ENCODE results near the gene TGM2. TPM values are rescaled to one million over a fixed set of nuclear protein-coding genes. Genes with fewer than 3 reads are reported as not detected.

The TGM2 gene
- total RNA-seq, 2 donors from 2014 or later: 0.23 to 0.38 TPM

DNA sequence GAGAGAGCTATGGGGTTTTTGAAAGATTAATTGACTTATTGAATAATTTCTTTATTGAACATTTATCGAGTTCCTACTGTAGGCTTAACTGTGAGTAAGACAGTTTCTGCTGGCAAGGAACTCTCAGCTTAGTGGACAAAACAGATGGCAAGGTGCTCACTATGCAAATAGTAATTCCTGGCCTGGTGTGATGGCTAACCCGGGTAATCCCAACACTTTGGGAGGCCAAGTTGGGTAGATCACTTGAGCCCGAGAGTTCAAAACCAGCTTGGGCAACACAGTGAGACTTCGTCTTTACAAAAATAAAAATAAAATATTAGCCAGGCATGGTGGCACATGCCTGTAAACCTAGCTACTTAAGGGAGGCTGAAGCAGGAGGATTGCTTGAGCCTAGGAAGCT, 13.5 kb upstream of the TGM2 start:
- DNase-seq (no peak), ATAC-seq (replicated peaks in 1 of 2) (no peak)
- Mint-ChIP-seq H3K4me1 (ENCODE audit: low read depth) (no peaks in the 10 kb centered on the region), H3K27ac (no peak overlapping the region), H3K36me3 (ENCODE audit: insufficient read depth in 2 of 2) (no peaks in the 10 kb centered on the region), H3K27me3 (ENCODE audit: low read depth) (peaks cover 28% of the 10 kb centered on the region), H3K9me3 (no peaks in the 10 kb centered on the region), H3K4me3 (no peak overlapping the region)

DNA sequence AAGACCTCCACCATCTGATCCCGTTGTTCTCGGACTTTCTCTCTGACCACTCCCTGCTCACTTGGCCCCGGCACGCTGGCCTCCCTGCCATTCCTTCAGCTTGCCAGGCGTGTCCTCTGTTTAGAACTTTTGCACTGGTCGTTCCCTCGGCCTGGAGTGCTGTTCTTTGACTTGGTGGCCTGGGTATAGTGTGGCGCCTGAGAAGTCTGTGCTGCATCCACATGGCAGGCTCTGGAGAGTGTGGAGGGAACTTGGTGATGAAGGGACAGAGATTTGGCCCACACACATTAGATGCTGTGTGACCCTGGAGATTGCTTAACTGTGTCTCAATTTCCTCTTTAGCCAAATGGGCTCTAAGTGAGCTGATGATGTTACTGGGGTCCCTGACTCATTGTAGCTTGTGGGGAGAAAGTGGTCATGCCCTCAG, 13.0 kb upstream of the TGM2 start:
- no peak for DNase-seq
- H3K36me3 Mint-ChIP-seq (ENCODE audit: insufficient read depth in 2 of 2): no peaks in the 10 kb centered on the region
- no peak for ATAC-seq (replicated peaks in 1 of 2)
- no peak overlapping the region for H3K4me3 Mint-ChIP-seq
- H3K4me1 Mint-ChIP-seq (ENCODE audit: low read depth): no peaks in the 10 kb centered on the region
- H3K27me3 Mint-ChIP-seq (ENCODE audit: low read depth): peaks cover 23% of the 10 kb centered on the region
- H3K27ac Mint-ChIP-seq: no peak overlapping the region
- H3K9me3 Mint-ChIP-seq: no peaks in the 10 kb centered on the region

DNA sequence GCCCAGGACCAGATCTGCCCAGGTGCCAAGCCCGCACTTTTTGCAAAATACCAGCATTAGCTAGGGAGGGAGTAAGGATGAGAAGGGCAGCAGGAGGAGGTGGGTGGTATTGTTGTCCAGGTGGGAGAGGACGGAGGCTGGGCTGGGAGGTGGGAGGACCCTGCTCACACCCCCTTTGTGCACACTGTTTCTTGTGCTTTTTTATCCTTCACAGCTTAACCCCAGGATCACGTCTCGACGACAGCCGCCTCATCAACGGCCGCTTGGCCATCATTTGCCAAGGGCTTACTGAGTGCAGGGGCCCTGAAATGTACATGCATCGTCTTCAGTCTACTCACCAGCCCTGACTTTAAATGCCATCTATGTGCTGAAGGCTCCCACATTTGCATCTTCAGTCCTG, 12.1 kb upstream of the TGM2 start:
- no peak overlapping the region for H3K27ac Mint-ChIP-seq
- no peak overlapping the region for H3K4me3 Mint-ChIP-seq

DNA sequence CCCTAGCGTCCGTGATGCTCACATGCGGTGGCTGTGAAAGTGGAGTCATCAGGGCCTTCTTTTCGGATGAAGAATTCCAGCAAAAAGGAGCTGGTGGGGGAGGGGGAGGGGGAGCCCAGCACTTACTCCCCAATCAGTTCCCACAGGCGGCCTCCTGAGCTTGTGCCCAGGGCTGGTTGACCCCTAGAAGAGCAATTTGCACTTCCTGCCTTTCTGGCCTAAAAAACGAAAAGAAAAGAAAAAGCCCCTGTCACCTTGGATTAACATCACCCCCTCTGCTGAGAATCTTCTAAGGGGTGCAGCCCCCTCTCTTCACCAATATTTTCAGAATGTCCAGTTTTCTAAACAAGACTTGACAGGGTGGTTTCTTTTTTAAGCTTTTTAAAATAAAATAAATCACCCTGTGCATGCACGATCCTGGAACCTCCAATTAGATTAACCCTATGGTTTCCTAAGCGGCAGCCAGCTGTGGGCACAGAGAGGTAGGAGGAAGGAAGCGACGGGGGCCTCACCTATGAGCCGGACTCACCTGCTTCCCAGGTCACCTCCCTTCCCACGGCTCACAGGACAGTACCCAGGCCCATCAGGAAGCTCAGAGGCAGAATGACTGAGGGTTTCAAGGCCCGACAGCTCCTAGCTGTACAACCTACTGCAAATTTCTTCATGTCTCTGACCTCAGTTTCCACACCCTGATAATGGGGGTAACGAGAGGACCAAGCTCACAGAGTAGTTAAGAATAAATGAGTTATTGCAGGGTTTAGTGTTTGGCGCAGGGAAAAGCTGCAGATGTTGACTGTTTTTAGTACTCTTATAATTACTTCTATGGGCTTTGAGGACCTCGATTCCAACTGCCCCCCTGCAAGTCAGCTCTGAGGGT, 10.5 kb upstream of the TGM2 start:
- Mint-ChIP-seq H3K4me1 (ENCODE audit: low read depth) (no peaks in the 10 kb centered on the region), H3K27me3 (ENCODE audit: low read depth) (peaks cover 37% of the 10 kb centered on the region), H3K36me3 (ENCODE audit: insufficient read depth in 2 of 2) (no peaks in the 10 kb centered on the region), H3K27ac (no peak overlapping the region), H3K9me3 (no peaks in the 10 kb centered on the region), H3K4me3 (no peak overlapping the region)
- DNase-seq: no peak
- ATAC-seq (replicated peaks in 1 of 2): no peak

More for the DNA sequence above, 12.1 kb upstream of the TGM2 start:
- no peaks in the 10 kb centered on the region for H3K36me3 Mint-ChIP-seq (ENCODE audit: insufficient read depth in 2 of 2)
- H3K4me1 Mint-ChIP-seq (ENCODE audit: low read depth): no peaks in the 10 kb centered on the region
- H3K9me3 Mint-ChIP-seq: no peaks in the 10 kb centered on the region
- DNase-seq (no peak), ATAC-seq (replicated peaks in 1 of 2) (no peak)
- H3K27me3 Mint-ChIP-seq (ENCODE audit: low read depth): peaks cover 26% of the 10 kb centered on the region

DNA sequence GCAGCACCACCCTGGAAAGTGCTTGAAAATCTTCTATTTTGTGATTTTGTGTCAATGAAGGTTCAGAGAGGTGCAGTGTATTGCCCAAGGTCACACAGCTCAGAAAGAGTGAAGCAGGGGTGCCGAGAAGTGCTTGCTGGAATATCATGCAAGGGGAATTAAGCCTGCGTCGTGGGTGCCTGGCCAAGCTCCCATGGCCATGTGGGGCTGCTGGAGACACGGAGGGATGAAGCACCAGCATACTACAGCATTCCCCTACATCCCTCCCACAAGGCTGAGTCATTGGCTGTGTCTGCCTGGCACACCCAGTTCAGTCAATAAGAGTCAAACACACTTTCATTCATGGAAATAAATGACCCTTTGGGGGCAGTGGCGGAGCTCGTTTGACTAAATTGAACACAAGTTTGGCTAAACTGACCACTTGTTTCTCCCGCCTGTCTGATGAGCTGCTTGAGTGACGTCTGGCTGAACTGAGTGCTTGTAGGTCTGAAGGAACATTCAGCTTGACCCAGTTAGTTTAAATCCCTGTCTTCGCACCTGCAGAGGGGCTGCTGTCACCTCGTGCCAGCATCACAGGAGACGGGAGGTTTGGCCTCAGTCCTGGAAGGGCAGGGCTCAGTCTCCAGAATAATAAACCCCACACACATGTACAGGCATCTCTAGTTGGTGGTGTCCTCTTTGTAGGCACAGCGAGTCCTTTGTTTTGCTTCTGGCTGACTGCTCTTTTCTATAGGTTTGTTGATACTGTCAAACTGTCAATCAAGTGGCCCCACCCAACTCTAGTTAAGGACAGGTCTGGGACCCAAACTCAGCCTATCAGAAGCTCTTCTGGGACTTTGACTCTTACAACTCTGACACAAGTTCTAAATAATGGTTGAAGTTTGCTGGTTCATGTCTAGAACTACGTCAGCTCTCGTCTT, 8.4 kb upstream of the TGM2 start:
- Mint-ChIP-seq H3K36me3 (ENCODE audit: insufficient read depth in 2 of 2) (no peaks in the 10 kb centered on the region), H3K4me3 (no peak overlapping the region), H3K4me1 (ENCODE audit: low read depth) (peaks cover 6% of the 10 kb centered on the region), H3K27me3 (ENCODE audit: low read depth) (peaks cover 31% of the 10 kb centered on the region), H3K27ac (no peak overlapping the region), H3K9me3 (no peaks in the 10 kb centered on the region)
- no peak for DNase-seq
- no peak for ATAC-seq (replicated peaks in 1 of 2)

GRCh38 chr20:38172408-38172807, 7.3 kb upstream of the TGM2 start:
- Mint-ChIP-seq H3K27ac (no peak overlapping the region), H3K9me3 (no peaks in the 10 kb centered on the region)

DNA sequence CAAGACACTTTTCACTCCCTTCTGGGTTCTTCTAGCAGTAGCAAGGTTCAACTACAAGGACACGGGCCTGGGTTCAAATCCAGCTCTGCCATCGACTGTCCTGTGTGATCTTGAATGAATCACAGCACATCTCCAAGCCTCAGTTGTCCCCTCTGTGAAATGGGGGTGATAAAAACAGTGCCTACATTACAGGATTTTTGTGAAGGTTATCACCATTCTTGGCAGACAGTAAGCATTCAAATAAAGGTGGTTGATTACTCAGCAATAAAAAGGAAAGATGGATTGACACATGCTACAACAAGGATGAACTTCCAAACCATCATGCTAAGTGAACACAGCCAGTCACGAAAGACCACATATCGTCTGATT, 6.6 kb upstream of the TGM2 start:
- DNase-seq (no peak), ATAC-seq (replicated peaks in 1 of 2) (no peak)
- H3K4me3 Mint-ChIP-seq: no peak overlapping the region
- H3K27me3 Mint-ChIP-seq (ENCODE audit: low read depth): peaks cover 16% of the 10 kb centered on the region
- no peaks in the 10 kb centered on the region for H3K9me3 Mint-ChIP-seq
- H3K36me3 Mint-ChIP-seq (ENCODE audit: insufficient read depth in 2 of 2): no peaks in the 10 kb centered on the region
- no peak overlapping the region for H3K27ac Mint-ChIP-seq
- H3K4me1 Mint-ChIP-seq (ENCODE audit: low read depth): peaks cover 7% of the 10 kb centered on the region

More at GRCh38 chr20:38172408-38172807, 7.3 kb upstream of the TGM2 start:
- no peaks in the 10 kb centered on the region for H3K36me3 Mint-ChIP-seq (ENCODE audit: insufficient read depth in 2 of 2)
- DNase-seq: no peak
- no peak overlapping the region for H3K4me3 Mint-ChIP-seq
- H3K27me3 Mint-ChIP-seq (ENCODE audit: low read depth): peaks cover 22% of the 10 kb centered on the region
- ATAC-seq (replicated peaks in 1 of 2): no peak
- peaks cover 7% of the 10 kb centered on the region for H3K4me1 Mint-ChIP-seq (ENCODE audit: low read depth)

DNA sequence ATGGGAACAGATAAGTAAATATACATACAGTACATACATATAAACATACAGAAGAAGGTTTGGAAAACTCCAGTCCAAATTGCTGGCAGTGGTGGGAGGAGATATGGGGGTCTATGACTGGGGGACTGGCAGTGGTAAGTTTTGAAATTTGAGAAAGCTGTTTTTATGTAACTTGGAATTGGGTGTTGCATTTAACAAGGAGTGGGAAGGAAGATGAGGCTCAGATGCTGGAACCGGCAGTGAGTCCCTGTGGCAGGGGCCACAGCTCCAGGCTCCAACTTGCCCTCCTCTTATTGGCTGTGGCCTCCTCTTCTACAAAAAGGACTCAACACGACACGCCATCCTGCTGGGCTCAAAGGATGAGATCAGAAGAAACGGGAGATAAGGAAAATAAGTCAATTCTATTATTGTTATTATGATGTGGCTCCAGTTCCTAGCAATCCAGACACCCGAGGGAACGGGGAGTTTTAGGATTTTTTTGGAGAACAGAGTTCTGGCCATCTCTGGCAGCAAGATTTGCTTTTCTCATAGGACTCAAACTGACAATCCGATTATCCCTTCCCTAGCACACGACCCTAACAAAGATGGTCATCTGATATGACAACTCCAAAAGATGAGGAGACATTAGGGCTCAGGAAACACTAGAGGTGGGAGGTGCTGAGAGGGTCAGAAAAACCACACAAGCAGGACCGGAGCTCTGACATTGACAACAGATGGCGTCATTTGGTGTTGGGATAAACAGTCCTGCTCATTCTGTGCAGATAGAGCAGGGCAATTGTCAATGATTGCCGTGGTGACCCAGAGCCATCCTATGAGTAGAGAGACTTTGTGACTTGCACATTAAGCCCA, 6.0 kb upstream of the TGM2 start:
- DNase-seq (no peak), ATAC-seq (replicated peaks in 1 of 2) (no peak)
- no peaks in the 10 kb centered on the region for H3K9me3 Mint-ChIP-seq
- H3K36me3 Mint-ChIP-seq (ENCODE audit: insufficient read depth in 2 of 2): no peaks in the 10 kb centered on the region
- H3K4me1 Mint-ChIP-seq (ENCODE audit: low read depth): peaks cover 7% of the 10 kb centered on the region
- peaks cover 22% of the 10 kb centered on the region for H3K27me3 Mint-ChIP-seq (ENCODE audit: low read depth)
- no peak overlapping the region for H3K4me3 Mint-ChIP-seq
- H3K27ac Mint-ChIP-seq: no peak overlapping the region

- DNase-seq: no peak
- H3K9me3 Mint-ChIP-seq: no peaks in the 10 kb centered on the region
- no peaks in the 10 kb centered on the region for H3K36me3 Mint-ChIP-seq (ENCODE audit: insufficient read depth in 2 of 2)
- H3K4me1 Mint-ChIP-seq (ENCODE audit: low read depth): peaks cover 12% of the 10 kb centered on the region
- peaks cover 29% of the 10 kb centered on the region for H3K27me3 Mint-ChIP-seq (ENCODE audit: low read depth)
- H3K27ac Mint-ChIP-seq: no peak overlapping the region
- no peak for ATAC-seq (replicated peaks in 1 of 2)
- H3K4me3 Mint-ChIP-seq: no peak overlapping the region
These were observed 5.3 kb upstream of the TGM2 start for GRCh38 chr20:38170219-38170825.

DNA sequence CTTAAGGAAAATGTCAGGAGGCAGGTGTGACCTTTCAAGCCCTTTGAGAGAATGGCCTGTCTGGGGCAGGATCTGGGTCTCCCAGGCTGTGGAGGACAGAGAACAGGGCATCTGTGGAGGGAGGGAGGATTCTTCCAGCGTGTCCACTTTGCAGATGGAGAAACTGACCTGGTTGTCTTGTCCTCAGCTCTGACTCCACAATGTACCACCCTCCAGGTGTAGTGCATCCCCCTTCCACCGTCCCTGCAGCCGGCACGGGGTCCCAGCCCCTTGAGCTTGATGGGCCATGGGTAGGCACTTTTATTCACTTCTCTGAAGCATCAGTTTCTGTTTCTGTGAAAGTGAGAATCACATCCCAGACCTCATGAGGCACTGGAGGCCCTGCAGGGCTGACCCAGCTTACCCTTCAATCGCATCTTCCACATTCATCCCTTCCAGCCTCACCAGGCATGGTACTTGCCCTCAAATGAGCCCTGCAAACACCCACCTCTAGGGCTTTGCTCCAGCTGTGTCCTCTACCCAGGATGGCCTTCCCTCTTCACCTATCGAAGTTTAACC, 4.6 kb upstream of the TGM2 start:
- ATAC-seq (replicated peaks in 1 of 2): no peak
- Mint-ChIP-seq H3K27ac (no peak overlapping the region), H3K36me3 (ENCODE audit: insufficient read depth in 2 of 2) (no peaks in the 10 kb centered on the region), H3K4me3 (no peak overlapping the region), H3K9me3 (no peaks in the 10 kb centered on the region), H3K4me1 (ENCODE audit: low read depth) (peaks cover 15% of the 10 kb centered on the region), H3K27me3 (ENCODE audit: low read depth) (peaks cover 33% of the 10 kb centered on the region)
- no peak for DNase-seq

DNA sequence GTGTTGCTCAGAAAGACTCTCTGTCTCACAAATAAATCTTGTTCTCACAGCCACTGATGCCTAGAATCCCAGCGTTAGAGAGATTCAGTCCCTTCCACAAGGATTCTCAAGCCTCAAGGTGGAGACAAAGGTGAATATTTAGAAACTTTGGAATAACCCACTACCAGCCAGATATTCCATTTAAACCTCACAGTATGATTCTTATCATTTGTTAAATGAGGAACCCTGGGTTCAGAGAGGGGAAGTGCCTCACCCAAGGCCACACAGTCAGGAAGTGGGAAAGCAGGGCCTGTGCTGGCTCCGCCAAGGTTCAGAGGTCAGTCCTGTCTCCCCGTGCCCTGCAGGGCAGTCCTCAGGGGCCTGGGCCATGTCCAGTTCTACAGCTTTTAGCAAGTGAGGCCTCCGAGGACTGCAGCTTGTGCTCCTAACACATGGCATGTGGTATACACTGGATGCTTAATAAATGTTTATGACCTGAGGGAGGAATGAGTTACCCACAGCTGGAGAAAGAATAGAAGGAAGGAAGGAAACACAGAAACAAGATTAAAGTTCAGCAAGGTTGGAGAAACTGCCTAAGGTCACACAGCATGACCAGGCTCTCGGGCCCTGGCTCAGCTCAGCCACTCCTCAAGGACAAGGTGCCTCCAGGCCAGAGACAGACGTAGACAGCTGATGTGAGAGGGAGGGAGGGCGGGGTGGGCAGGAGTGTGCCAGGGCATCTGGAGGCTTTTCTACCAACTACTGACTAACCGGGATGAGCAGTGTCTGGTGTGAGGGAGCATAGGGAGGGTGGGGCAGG, 3.9 kb upstream of the TGM2 start:
- Mint-ChIP-seq H3K4me1 (ENCODE audit: low read depth) (peaks cover 15% of the 10 kb centered on the region), H3K9me3 (no peaks in the 10 kb centered on the region), H3K4me3 (no peak overlapping the region), H3K27ac (no peak overlapping the region), H3K36me3 (ENCODE audit: insufficient read depth in 2 of 2) (no peaks in the 10 kb centered on the region), H3K27me3 (ENCODE audit: low read depth) (peaks cover 33% of the 10 kb centered on the region)
- DNase-seq: no peak
- ATAC-seq (replicated peaks in 1 of 2): no peak
